GM19397 (cell line): Measurements from ENCODE around the gene PPP6R3.
"Not testable (repeated sequence)": the region's sequence is repeated elsewhere in the genome, so short reads cannot be mapped to it uniquely, and the experiment has no call there.

ENCODE experiments used
- ATAC-seq: cut with Tn5 transposase; IDR thresholded peaks from one replicate; pipeline ENCODE4 v1.9.1; 2021; ENCODE audit warnings: mild to moderate bottlenecking, moderate library complexity; ENCODE audit not compliant: unreplicated experiment

Gene PPP6R3

DNA sequence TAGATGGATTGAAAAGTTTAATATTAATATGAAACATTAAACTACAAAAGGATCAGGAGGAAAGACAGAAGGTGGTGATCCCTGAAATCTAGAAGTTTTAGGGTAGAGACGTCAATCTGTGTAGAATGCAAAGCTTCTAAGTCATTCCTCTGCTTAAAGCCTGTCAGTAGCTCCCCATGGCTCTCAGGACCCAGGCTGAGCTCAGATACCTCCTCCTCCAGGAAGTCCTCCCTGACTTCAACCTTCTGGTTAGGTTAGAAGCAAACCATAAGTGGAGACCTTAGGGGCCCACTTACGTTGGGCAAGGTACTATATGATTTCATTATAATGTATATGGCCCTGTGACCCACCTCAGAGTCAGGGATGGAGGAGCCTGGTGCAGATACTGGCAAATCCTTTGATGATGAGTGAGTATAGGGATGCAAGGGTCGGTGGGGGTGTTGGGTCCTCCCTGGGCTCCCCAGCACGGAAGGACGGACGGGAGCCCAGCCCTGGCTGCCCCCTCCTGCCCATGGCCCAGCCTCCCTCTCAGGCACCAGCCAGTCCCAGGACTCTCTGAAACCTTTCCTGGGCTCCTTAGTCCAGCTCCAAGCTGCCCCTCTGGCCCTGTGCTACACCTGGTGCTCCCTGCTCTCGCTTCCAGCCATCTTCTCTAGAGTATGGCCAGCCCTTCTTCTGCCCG lies 3.2 kb upstream of the PPP6R3 start:
- no peak for ATAC-seq

DNA sequence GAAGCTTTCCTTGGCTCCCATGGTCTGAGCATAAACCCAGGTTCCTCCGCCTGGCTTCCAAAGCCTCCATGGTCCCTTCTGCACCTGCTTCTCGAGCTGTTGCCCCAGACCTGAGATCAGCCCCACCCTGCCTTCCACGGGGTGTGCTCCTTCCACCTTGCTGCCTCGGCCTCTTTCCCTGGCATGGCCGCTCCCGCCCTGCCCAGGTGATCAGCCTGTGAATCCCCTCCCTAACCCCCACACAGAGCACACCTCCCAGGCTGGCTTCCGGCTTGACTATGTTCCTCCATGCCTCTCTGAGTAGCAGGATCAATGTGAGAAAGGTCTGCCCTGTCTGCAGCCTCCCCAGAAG lies 2.7 kb upstream of the PPP6R3 start:
- ATAC-seq = no peak

DNA sequence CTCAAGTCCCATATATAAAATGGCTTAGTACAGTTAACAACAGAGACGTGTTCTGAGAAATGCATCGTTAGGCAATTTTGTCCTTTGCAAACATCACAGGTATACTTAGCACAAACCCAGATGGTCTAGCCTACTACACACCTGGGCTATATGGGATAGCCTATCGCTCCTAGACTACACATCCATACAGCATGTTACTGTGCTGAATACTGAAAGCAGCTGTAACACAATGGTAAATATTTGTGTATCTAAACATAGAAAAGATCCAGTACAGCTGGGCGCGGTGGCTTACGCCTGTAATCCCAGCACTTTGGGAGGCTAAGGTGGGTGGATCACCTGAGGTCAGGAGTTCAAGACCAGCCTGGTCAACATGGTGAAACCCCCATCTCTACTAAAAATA lies 2.2 kb upstream of the PPP6R3 start:
- not testable (repeated sequence) for ATAC-seq

- ATAC-seq = peak; percentile 78
These were observed 439 bp upstream of the PPP6R3 start for GRCh38 chr11:68459886-68460740.

DNA sequence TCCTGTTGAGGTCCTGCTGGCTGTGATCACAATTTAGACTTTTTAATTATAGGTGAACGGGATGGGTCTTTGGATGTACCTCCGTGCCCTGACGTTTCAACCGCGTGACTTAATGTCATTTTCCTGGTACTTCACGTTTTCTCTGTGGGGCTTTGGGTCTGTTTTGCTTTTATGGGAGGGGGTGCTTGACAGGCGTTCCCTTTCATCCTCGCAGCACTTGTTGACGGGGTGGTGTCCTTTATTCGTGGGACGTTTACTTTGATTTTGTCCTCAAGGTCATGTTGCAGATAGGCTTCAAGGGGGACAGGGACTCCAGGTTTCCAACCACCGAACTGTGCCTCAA lies 994 bp downstream of the PPP6R3 start:
- ATAC-seq = no peak

GRCh38 chr11:68463714-68464113 lies 3.2 kb downstream of the PPP6R3 start:
- ATAC-seq = no peak

GRCh38 chr11:68467201-68467834 lies 6.8 kb downstream of the PPP6R3 start:
- ATAC-seq = no peak

DNA sequence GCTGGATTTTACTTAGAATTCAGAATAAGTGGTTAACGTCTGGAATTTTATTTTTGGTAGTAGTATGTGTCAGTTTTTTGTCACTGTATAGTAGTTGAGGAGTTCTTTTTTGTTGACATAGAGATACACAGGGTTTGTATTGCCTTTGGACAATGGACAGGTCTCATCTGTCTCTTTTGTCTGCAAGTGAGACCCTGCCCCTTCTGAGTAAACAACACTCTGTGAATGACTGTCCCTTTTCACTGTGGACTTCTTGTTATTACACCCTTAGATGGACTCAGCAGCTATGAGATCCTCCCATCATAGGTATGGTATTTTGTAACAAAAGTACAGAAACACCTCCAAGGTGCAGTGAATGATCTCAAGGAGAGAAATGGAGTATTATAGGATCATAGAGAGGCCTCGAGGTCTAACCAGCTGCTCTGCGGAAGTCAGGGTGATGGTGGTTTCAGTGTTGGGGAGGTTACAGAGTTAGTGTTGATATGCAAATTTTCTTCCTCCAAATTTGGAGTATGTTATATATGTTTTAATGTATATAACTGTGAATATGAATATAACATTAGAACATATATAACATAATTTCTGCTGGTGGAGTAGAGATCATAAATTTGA lies 7.8 kb downstream of the PPP6R3 start:
- no peak for ATAC-seq

GRCh38 chr11:68469122-68469521 lies 8.6 kb downstream of the PPP6R3 start:
- no peak for ATAC-seq

DNA sequence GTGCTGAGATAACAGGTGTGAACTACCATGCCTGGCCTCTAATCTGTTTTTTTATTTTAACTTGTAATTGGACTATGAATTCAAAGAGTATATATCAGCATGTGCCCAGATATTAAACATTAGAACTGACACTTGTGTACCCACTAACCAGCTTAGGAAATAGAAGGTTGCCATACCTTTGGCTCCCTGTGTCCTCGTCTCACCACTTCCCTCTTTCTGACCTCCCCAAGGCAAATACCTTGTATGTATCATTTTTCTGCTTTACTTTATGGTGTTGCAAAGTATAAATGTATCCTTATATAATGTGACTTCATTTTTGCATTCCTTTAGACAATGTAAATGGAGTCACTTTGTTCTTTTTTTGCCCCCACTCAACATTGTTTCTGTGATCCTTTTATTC lies 9.1 kb downstream of the PPP6R3 start:
- no peak for ATAC-seq

- no peak for ATAC-seq
These were observed 9.8 kb downstream of the PPP6R3 start for GRCh38 chr11:68470304-68470811.

GRCh38 chr11:68471360-68472340 lies 11.1 kb downstream of the PPP6R3 start:
- no peak for ATAC-seq

DNA sequence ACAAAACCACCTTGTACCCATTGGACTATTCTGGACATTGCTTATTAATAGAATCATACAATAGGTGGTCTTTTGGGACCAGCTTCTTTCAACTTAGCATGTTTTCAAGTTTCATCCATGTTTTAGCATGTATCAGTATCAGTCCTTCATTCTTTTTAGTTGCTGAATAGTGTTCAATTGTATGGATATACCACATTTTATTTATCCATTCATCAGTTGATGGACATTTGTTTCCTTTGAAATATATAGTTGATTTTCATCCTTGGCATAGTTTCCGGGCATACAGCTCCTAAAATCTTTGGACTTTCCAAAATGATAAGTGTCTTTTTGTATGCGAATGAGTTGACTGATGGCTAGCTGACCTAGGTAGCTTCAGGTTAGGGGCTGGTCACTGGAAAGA lies 12.2 kb downstream of the PPP6R3 start:
- no peak for ATAC-seq

GRCh38 chr11:68473693-68474092 lies 13.1 kb downstream of the PPP6R3 start:
- no peak for ATAC-seq

- ATAC-seq = not testable (repeated sequence)
These were observed 15.1 kb downstream of the PPP6R3 start for GRCh38 chr11:68475626-68476025.

GRCh38 chr11:68479390-68479789 lies 18.8 kb downstream of the PPP6R3 start:
- no peak for ATAC-seq

GRCh38 chr11:68480193-68480592 lies 19.6 kb downstream of the PPP6R3 start:
- no peak for ATAC-seq

DNA sequence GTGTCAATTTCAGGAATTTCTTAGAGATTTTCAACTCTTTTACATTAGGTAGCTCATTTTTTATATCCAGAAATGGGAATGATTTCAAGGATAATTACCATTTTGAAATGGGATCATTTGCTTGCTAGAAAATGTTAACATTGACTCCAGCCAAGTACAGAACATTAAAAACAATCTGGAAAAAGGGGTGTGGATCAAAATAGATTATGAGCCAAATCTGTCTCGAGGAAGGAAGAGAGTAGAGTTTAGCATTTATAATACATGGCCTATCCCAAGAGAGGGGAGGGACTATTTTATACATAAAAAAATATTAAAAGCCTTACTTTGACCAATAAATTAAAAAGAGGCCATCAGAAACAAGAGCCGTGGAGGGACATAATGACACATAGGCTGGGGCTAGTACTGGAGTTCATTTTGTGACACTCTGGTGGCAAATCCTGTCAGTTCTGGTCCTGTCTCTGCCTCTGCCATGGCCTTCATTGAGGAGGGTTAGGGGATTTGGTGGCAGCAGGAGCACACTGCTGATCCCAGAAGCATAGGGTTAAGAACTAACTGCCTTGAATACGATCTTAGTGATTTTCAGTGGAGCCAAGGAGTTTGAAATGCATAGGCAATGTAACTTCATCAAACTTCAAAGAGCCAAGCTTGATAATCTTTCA lies 20.4 kb downstream of the PPP6R3 start:
- ATAC-seq = no peak

DNA sequence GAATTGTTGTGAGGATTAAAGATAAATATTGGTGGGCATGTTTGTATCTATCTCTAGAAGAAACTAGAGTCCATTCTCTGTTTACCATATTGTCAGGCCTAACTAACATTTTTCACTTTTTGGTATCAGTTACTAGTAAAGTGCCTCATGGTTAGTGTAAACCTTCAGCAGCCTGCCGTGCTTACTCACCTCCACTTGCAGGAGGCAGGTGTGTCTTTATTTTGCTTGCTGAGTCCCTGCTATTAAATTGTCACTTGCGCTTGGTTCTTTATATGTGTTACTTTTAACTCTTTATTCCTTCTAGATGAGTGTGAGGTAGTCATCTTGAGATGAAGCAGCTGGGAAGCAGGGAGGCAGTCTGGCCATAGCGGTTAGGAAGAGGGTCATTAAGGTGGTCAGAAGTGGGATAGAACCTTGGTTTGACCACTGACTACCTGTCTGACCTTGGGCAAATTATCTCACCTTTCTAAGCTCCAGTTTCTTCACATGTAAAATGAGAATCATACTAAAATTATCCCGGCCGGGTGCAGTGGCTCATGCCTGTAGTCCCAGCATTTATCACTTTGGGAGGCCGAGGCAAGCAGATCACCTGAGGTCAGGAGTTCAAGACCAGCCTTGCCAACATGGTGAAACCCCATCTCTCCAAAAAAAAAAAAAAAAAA lies 21.2 kb downstream of the PPP6R3 start:
- ATAC-seq = no peak
